Hematopoietic multipotent progenitor cell treated with erythropoietin and hydrocortisone succinate and interleukin-3 and kit ligand, for 6 days (in vitro differentiated cells): ENCODE measurements around the gene KDELR1.
A peak's percentile ranks its signal among the peaks of the same experiment; 100 is the strongest.

Experiments
- DNase-seq: peaks from one replicate; pipeline ENCODE4 v3.0.0-alpha.2; 2015

The KDELR1 gene

GRCh38 chr19:48391100-48392005 lies at the start of gene KDELR1:
TSS of gene KDELR1 (minus strand) at chr19:48391551. CDS start at chr19:48391358, 193 bp downstream.
- DNase-seq: peak; percentile 79

GRCh38 chr19:48436586-48436985 lies 45.2 kb upstream of the KDELR1 start:
- no peak for DNase-seq

- DNase-seq: no peak
These were observed 42.0 kb upstream of the KDELR1 start for GRCh38 chr19:48433337-48433736.

- no peak for DNase-seq
These were observed 37.3 kb upstream of the KDELR1 start for GRCh38 chr19:48428670-48429069.

- DNase-seq: peak; percentile 52
These were observed 33.4 kb upstream of the KDELR1 start for GRCh38 chr19:48424694-48425219.

- no peak for DNase-seq
These were observed 30.2 kb upstream of the KDELR1 start for GRCh38 chr19:48421548-48421947.

GRCh38 chr19:48419158-48419920 lies 28.0 kb upstream of the KDELR1 start:
- peak; percentile 89 for DNase-seq

- DNase-seq: peak; percentile 69
These were observed 27.1 kb upstream of the KDELR1 start for GRCh38 chr19:48418317-48419064.

- no peak for DNase-seq
These were observed 26.1 kb upstream of the KDELR1 start for GRCh38 chr19:48417421-48417820.

GRCh38 chr19:48415806-48416221 lies 24.5 kb upstream of the KDELR1 start:
- DNase-seq: no peak

- DNase-seq: peak; percentile 99
These were observed 24.0 kb upstream of the KDELR1 start for GRCh38 chr19:48415395-48415794.

- DNase-seq: no peak
These were observed 22.7 kb upstream of the KDELR1 start for GRCh38 chr19:48413879-48414587.

- no peak for DNase-seq
These were observed 14.5 kb upstream of the KDELR1 start for GRCh38 chr19:48405850-48406249.

- no peak for DNase-seq
These were observed 13.8 kb upstream of the KDELR1 start for GRCh38 chr19:48405010-48405659.

GRCh38 chr19:48403606-48404005 lies 12.3 kb upstream of the KDELR1 start:
- peak; percentile 87 for DNase-seq

GRCh38 chr19:48401287-48401686 lies 9.9 kb upstream of the KDELR1 start:
- DNase-seq: no peak

- DNase-seq: peak; percentile 69
These were observed 8.8 kb upstream of the KDELR1 start for GRCh38 chr19:48400018-48400742.

GRCh38 chr19:48398375-48399235 lies 7.3 kb upstream of the KDELR1 start:
- DNase-seq: peak; percentile 91

- DNase-seq: no peak
These were observed 6.7 kb upstream of the KDELR1 start for GRCh38 chr19:48398102-48398374.
